Stomach (tissue), 4 donors: Measurements from ENCODE around the gene GMDS.

Source experiments
- EP300 ChIP-seq: sonication (generic); formaldehyde crosslinking; IDR thresholded peaks from one replicate; pipeline ENCODE4 v1.6.1; 2017; ENCODE audit warnings: antibody characterized with exemption
- TF ChIP-seq, protein P1 (sequence below), 7 experiments: fragments of 450-650 bp in 4 of 7; fragments of 200-600 bp in 3 of 7; sonication (generic) in 3 of 7; IDR thresholded peaks; one replicate each; pipeline ENCODE4 v1.5.1; 2016 to 2019; ENCODE audit warnings: antibody characterized with exemption in 7 of 7, control low read depth in 2 of 7, mild to moderate bottlenecking in 1 of 7

DNA sequence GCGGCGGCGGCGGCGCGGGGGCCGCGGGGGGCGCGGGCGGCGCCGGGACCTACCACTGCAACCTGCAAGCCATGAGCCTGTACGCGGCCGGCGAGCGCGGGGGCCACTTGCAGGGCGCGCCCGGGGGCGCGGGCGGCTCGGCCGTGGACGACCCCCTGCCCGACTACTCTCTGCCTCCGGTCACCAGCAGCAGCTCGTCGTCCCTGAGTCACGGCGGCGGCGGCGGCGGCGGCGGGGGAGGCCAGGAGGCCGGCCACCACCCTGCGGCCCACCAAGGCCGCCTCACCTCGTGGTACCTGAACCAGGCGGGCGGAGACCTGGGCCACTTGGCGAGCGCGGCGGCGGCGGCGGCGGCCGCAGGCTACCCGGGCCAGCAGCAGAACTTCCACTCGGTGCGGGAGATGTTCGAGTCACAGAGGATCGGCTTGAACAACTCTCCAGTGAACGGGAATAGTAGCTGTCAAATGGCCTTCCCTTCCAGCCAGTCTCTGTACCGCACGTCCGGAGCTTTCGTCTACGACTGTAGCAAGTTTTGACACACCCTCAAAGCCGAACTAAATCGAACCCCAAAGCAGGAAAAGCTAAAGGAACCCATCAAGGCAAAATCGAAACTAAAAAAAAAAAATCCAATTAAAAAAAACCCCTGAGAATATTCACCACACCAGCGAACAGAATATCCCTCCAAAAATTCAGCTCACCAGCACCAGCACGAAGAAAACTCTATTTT lies 633.7 kb downstream of the GMDS start:
- TF ChIP-seq, protein P1, sequence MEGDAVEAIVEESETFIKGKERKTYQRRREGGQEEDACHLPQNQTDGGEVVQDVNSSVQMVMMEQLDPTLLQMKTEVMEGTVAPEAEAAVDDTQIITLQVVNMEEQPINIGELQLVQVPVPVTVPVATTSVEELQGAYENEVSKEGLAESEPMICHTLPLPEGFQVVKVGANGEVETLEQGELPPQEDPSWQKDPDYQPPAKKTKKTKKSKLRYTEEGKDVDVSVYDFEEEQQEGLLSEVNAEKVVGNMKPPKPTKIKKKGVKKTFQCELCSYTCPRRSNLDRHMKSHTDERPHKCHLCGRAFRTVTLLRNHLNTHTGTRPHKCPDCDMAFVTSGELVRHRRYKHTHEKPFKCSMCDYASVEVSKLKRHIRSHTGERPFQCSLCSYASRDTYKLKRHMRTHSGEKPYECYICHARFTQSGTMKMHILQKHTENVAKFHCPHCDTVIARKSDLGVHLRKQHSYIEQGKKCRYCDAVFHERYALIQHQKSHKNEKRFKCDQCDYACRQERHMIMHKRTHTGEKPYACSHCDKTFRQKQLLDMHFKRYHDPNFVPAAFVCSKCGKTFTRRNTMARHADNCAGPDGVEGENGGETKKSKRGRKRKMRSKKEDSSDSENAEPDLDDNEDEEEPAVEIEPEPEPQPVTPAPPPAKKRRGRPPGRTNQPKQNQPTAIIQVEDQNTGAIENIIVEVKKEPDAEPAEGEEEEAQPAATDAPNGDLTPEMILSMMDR (IDR thresholded peaks at IDR 0.05), result no peak
- no peak for TF ChIP-seq EP300
